NCI-H510A treated with DMSO at 0.1 percent for 48 hours (cell line): ENCODE measurements around the gene MALSU1.
"Not testable (repeated sequence)": the region's sequence is repeated elsewhere in the genome, so short reads cannot be mapped to it uniquely, and the experiment has no call there.

ENCODE experiments used
- DNase-seq: peaks from one replicate; lab custom pipeline; 2025; lab: John Stamatoyannopoulos, UW

The MALSU1 gene

DNA sequence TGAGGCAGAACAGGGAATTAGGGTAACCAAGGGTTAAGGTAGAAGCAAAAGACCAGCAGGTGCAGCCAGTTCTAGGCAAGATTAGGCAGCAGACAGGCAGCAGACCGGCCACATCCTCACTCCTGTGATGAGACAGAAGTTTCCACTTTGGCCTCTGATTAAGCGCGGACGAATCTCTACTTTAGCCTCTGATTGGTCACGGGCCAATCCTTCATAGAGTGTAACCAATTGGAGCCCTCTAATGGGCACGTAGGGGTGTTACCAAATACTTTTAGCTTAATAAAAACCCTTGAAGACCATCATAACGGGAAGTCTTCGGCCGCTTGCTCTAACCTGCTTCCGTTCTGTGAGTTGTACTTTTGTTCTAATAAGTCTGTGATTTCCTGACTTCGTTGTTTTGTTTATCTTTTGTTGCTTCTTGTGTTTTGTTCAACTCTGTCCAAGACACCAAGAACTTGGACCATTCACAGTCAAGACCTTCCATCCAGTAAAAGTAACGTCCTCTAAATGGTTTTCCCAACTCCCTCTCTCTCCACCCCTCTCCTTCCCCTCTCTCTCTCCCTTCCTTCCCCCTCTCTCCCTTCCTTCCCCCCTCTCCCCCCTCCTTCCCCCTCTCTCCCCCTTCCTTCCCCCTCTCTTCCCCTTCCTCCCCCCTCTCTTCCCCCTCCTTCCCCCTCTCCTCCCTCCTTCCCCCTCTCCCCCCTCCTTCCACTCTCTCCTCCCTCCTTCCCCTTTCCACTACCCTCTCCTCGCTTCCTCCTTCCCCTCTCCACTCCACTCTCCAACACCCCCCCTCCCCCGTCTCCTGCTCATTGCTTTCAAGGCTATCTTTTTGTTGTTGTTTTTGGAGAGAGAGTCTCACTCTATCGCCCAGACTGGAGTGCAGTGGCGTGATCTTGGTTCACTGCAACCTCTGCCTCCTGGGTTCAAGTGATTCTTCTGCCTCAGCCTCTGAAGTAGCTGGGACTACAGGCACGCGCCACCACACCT lies 13.2 kb upstream of the MALSU1 start:
- no peak for DNase-seq

- DNase-seq: no peak
Observed at GRCh38 chr7:23287612-23288011, 11.5 kb upstream of the MALSU1 start.

DNA sequence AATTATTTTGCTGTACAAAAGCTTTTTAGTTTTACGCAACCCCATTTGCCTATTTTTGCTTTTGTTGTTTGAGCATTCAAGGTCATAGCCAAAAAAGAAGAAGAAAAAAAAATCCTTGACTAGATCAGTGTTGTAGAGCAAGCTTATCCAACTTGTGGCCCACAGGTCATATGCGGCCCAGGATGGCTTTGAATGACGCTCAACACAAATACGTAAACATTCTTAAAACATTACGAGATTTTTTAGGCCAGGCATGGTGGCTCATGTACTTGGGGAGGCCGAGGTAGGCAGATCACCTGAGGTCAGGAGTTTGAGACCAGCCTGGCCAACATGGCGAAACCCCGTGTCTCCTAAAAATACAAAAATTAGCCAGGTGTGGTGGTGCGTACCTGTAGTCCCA lies 8.1 kb upstream of the MALSU1 start:
- DNase-seq: no peak

DNA sequence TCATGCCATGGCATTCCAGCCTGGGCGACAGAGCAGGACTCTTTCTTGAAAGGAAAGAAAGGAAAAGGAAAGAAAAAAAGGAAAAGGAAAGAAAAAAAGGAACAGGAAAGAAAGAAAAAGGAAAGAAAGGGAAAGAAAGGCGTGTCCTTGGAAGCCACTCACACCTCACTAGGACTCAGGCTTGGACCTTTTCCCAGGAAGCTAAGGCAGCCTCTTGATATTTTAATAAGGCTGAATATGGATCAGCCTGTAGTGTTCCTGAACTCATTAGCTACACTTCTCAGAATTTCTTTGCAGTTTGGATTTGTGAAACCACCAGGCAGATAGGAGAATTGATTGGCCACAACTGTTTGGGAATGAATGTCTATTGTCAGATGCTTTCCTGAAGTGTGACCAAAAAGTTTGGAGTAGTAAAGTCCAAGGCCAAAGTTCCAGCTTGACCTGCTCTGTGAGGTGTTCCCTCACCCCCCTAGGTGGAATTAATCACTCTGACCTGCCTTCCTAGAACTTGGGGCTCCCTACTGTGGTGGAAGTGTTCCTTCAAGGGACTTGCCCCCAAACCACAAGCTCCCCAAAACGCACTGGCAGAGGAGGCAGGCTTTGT lies 7.1 kb upstream of the MALSU1 start:
- no peak for DNase-seq

DNA sequence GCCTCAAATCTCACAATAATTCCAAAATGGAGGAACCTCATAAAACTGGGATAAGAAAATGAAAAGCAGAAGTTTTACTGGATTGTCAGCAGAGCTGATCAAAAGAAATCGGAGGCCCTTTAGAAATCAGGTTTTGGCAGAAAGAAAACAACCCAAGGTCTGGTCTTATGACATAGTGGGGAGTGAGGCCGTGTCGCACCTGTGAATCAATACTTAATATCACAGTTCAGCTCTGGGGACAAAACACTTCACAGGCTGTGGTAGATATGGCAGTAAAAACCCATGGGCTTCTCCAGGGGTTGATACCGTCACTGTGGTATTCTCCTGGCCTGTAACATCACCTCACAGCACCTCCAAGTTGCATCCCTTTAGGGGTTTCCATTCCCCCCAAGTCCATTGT lies 6.5 kb upstream of the MALSU1 start:
- DNase-seq: no peak

- no peak for DNase-seq
Observed at GRCh38 chr7:23293500-23294073, 5.6 kb upstream of the MALSU1 start.

DNA sequence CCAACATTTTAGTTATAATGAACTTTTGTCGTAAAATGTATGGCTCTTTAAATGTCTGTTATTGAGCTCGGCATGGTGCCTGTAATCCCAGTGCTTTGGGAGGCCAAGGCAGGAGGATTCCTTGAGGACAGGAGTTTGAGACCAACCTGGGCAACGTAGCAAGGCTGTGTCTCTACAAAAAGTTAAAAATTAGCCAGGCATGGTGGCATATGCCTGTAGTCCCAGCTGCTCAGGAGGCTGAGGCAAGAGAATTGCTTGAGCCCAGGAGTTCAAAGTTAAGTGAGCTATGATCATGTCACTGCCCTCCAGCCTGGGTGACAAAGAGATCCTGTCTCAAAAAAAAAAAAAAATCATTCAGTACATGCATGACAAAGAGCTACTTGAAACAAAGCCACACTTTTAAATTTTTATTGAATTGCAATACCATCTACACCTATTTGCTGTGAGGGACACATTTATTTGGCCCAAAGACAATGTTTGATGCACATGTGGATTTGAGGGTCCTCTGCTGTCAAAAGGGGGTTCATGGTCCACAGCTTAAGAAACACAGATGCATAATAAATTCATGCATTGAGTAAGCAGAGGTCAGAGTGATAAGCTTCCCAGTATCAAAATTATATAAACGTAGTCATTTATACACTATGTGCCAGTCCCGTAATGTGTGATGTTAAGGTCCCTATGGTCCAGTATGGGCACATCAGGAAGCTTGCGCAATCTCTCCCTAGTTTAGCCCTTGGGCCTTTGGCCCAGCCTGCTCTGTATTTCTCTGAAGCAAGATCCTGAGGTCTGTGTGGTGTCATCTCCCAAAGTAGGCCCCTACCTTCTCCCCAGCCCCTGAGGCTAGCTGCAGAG lies 4.4 kb upstream of the MALSU1 start:
- DNase-seq: no peak

DNA sequence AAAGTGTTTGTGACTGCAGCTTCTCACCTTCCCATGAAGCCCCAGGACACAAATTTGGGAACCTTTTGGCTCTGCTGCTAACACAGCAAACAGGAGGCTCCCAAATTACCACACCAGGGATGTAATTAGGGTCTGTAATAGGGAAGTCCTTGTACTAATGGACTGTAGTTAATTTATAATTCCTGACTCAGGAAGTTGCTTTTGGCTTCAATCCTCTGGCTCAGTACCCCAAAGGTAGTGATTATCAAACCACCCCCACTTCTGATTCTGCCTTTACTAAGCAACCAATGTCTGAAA lies 3.8 kb upstream of the MALSU1 start:
- DNase-seq: no peak

- no peak for DNase-seq
Observed at GRCh38 chr7:23298141-23298881, 828 bp upstream of the MALSU1 start.

DNA sequence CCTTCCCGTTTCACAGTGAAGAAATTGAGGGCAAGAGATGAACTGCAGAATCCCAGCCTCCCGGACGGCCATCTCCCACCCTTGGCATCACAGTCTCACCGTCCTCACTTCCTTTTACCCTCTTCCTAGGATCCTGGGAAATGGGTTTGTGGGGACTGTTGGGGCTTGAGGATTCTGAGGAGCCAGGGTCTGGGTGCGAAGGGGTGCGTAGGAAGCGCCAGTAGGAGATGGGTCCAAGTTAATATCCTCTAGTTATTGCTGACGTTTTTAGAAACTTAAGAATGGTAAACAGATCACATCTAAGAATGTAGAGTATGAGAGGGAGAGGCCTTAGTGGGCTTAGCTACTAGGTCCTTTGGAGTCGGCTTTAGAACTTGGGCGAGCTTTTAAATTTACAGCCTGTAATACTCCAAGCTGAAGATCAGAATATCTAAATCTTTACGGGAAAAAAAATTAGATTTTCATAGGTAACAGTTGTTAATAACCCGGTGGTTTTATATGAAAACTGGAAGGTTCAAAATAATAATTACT lies 696 bp downstream of the MALSU1 start:
- no peak for DNase-seq

DNA sequence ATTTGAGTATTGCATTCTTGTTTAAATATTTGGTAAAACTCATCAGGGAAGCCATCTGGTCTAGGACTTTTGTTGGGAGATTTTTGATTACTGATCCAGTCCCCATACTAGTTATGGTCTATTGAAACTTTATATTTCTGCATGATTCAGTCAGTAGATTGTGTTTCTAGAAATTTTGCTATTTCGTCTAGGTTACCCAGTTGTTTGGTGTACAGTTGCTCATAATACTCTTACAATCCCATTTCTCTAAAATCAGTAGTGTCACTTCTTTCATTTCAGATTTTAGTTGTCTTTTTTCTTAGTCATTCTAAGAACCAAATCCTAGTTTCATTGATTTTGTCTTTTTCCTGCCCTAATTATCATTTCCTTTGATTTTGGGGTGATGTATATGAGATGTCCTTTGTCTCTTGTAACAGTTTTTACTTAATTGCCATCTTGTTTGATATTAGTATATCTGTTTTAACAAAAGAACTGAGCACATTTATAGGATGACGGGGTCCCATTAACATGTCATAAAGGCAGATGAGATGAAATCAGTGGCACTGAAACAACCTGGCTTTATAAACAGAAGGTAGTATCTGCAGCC lies 7.9 kb downstream of the MALSU1 start:
- DNase-seq: no peak

DNA sequence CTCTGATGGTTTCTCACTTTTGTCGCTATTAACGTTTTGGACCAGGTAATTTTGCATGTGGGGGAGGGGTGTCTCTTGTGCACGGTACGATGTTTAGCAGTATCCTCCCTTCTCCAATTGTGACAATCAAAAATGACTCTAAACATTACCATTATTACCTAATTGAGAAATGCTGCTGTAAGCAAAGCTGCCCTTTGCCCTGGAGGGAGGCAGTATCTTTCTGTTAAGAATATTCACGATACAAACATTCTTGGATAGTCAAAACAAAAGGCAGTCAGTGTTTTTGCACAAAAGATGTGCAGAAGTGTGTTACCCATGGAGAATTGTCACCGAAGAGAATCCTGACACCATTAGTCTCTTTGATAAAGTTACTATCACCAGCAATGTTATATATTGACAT lies 9.6 kb downstream of the MALSU1 start:
- DNase-seq: no peak

DNA sequence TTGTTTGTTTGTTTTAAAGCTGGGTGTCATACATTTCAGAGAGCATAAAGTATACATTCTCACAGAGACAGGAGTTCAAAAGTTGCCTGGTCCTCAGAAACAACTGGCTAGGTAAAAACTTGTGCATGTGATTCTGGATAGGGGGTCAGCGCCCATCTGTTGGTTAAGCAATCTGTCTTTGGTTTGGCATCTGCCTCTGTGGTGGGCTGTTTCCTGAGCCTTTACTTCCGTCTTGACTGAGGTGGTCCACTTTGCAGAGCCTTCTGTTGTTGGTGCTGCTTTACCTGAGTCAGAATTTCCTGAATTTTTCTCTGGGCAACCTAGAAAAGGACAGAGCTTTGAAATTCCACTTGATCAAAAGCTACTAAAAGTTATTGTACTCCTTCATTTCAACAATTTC lies 13.0 kb downstream of the MALSU1 start:
- DNase-seq: not testable (repeated sequence)

DNA sequence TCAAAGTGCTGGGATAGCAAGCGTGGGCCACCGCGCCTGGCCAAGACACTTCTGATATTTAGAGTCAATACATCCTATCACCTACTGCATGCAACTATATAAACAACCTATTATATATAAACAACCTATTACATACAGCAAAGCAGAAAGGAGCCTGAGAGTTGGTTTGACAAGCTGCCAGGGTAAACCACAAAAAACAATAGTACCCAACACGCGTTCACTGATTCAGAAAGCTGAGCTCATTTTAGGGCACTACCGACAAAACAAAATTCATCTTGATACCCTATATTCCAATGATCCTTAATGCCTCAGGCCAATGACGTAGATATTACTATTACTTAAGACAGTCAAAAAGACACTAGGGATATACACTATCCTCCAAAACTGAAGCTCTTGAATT lies 16.2 kb downstream of the MALSU1 start:
- no peak for DNase-seq

- no peak for DNase-seq
Observed at GRCh38 chr7:23331132-23331531, 32.0 kb downstream of the MALSU1 start.

GRCh38 chr7:23332193-23332592 lies 33.1 kb downstream of the MALSU1 start:
- DNase-seq: no peak

- DNase-seq: no peak
Observed at GRCh38 chr7:23332910-23333612, 33.9 kb downstream of the MALSU1 start.

GRCh38 chr7:23333671-23334246 lies 34.6 kb downstream of the MALSU1 start:
- DNase-seq: no peak

GRCh38 chr7:23334482-23335056 lies 35.4 kb downstream of the MALSU1 start:
- DNase-seq: no peak

DNA sequence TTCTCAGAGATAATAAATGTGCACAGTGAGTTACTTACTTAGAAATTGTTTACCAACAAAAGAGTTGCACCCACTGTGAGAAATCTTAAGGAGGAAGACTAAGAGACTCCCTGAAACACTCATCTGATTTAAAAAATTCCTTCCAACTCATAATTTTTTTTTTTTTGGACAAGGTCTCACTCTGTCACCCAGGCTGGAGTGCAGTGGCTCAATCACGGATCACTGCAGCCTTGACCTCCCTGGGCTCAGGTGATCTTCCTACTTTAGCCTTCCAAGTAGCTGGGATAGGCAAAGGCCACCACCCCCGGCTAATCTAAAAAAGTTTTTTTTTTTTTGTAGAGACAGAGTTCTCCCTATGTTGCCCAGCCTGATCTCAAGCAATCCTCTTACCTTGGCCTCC lies 36.0 kb downstream of the MALSU1 start:
- no peak for DNase-seq
